ENCODE measurements around the gene SLC13A1. TPM values are rescaled to one million over a fixed set of nuclear protein-coding genes. Genes with fewer than 3 reads are reported as not detected.
A peak's percentile ranks its signal among the peaks of the same experiment; 100 is the strongest.
"Not testable (repeated sequence)": the region's sequence is repeated elsewhere in the genome, so short reads cannot be mapped to it uniquely, and the experiment has no call there.

SLC13A1 gene
- total RNA-seq, 1 experiment from 2014 or later: not detected

DNA sequence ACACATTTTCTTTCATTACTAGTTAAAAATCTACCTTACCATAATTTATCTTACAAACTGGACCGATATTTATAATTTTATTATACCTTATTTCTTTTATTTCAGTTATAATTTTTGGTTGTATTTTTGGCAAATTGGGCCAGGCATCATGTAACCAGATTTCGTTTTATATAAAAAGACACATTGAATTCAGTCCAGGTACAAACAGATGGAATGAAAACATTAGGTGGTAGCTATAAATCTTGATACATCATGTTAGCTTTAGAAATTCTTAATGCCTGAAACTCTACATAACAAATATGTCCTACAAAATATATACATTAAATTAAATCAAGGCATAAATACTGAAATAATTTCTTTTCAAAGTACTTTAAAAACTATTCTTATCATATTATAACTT, 73.1 kb downstream of the SLC13A1 start:
- no peak for DNase-seq (ENCODE audit: low read depth)

DNA sequence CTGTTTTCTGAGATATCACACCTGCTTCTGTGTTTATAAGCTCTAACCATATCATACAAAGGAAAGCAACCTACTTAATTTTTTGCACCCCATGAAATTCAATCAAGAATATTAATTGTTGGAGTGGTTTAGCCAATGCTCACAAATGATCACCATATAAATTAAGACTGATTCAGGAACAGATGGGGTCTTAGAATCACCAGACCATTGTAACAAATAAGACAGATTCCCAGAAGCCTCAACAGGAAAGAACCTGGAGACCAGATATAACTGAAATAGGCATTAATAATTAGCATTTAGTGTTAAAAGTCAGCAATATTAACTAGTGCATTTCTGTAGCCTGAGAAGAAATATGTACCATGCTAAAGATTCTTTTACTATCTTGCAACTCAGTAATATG, 73.6 kb downstream of the SLC13A1 start:
- no peak for DNase-seq (ENCODE audit: low read depth)

DNA sequence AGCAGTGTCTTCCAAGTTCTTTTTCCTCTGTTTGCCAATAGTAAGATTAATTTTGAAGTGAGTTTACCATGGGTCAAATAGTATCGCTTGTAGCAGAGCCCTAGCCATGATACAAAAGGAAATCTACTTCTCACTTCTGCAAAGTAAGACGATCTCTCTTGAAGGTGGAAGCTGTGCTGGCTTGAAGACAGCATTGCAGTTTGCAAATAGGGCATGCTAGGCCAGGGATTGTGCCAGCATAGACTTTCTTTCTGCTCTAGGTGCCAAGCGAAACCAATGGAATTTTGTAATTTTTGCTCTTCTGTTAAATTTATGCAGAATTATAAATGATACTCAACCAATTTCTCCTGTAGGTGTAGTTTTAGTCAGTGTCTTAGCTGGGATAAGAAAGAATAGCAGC, 74.5 kb downstream of the SLC13A1 start:
- no peak for DNase-seq (ENCODE audit: low read depth)

DNA sequence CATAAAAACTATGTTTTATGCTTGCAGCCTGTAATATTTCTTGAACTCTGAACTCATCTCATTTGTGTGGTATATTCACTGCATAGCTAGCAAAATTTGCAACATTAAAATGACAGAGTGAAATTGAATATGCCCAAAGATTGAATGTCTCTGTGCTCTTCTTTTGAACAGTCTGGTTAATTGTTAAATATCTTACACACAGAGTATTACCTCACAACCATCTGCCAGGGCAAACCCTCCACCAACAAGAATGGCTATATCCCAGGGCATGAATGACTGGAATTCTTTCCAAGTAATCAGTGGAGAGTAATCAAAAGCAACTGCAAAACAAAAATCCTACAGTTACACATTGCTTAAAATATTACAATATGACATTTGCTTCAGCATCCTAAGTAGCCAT, 76.9 kb downstream of the SLC13A1 start:
- no peak for DNase-seq (ENCODE audit: low read depth)

DNA sequence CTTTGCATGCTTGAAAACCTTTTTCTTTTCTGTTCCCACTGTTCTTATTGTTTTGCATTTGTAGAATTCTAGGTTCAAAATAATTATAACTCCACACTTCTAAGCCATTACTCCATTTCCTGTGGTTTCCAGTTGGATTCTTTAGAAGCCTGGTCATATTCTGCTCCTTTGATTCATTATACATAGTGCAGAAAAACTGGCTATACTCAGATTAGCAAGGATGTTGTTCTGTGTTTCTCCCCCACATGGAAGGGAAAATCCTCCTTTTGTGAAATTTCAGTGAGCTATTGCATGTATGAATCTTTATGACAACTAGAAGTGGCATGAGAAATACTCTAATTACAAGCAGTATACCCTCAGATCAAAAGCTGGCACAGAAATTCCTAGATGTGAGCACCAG, 79.5 kb downstream of the SLC13A1 start:
- peak; percentile 84 for DNase-seq (ENCODE audit: low read depth)

DNA sequence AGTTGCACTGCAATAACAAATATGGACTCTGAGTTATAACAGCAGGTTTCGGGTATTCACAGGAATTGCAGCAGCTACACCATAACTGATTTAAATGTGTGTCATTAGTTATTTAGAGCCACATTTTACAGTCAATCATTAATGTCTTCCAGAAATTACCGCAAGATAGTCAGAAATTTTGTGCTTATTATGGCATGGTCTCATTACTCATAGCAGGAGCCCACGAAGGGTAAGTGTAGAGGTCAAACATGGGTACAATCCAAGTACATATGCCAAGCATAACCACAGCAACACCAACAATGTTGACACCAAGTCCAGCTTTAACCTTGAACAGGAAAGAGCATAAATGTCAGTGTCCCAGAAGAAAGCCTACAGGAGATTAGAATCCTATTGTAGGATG, 84.4 kb downstream of the SLC13A1 start:
- peak; percentile 3 for DNase-seq (ENCODE audit: low read depth)

DNA sequence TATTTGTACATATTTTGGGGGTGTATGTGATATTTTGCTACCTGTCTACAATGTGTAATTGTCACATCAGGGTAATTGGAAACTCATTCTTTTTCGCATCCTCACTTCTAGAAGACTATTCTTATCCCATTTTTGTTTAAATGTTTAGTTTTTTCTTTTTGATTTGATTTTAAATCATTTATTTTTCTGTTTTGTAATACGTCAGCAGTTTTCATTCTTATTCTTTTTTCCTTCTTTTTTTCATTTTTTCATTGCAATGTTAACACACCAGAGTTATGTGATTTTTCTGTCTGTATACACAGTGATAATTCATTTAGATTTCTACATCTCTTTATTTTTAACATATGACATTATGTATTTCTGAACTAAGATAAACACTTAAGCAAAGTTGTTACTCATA, 85.5 kb downstream of the SLC13A1 start:
- no peak for DNase-seq (ENCODE audit: low read depth)

DNA sequence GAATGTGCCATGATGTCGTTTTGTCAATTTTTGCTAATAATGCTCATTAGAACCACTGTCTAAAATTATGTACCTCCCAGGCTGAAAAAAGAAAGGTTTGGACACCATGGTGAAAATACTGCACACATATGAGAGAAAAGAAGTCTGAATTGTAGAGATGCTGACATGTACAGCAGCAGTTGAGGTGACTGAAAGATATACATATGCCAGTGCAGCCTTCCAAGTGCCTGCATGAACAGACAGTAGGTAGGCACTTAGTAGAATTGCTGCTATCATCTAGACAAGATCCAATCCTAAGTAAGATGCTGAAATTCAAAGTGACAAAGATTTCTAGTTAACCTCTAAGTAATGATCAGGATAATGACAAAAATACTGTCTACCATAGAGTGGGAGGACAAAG, 86.9 kb downstream of the SLC13A1 start:
- no peak for DNase-seq (ENCODE audit: low read depth)

DNA sequence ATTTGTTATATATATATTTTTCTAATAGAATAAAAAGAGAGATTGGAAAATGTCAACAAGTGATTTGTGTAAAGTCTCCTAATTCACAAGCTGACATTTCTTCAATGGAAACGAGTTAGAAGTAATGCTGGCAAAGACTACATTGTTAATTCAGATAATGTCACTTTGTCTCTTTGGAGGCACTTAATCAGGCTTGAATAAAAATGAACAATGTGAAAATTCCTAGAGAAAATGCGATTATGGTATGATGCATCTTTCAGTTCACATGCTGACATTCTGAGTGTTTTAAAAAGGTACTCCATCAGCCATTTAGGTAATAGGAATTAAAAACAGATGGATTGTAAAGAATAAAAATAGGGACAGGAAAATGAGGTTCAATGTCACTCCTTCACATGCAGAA, 100.1 kb downstream of the SLC13A1 start:
- no peak for DNase-seq (ENCODE audit: low read depth)

DNA sequence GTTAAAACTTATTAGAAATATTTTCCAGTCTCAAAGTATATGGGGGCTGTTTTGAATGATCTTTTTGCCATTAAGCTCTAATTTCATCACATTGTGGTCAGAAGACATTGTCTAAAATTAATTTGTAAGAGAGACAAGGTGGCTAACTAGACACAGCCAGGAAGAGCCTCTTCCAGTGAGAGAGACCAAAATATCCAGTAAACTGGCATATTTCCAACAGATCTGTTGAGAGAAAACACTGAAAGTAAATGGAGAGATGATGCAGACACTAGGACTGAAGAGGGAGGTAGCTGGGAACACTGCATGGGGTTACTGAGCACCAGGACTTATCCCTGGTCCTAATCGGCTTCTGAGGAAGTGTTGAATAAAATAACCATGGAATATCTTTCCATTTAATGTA, 102.8 kb downstream of the SLC13A1 start:
- DNase-seq (ENCODE audit: low read depth): no peak

DNA sequence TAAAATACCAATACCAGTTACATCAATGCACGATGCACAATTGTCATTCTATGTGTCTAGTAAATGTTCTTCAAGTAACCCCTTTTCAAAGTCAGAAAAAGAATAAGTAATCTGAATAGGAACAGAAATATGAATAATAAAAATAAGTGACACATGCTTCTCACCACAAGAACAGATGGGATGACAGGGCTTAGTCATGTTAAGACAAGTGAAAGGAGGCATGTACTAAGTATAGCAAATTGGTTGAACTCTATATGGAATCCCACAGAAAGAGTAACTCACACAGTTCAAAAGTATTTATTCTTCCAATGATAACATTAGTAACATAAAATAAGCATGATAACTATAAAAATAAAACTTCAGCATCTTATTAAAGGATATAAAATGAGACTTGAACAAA, 103.3 kb downstream of the SLC13A1 start:
- peak; percentile 37 for DNase-seq (ENCODE audit: low read depth)

DNA sequence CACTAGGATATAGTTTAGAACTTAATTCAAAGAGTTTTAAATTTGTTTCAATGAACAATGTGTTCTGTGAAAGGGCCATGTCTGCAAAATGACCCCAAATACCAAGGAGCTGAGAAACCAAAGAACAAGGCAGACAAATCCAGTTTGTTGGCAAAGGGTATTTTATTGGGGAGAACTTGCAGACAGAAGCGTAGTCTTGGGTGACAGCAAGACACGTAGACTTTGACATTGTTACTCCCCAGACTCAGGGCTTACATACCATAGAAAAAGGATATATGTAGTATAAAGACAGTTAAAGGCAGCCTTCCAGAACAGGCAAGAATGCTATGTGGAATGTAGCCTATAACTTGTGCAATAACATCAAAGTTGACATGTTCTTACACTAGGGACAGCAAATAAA, 109.3 kb downstream of the SLC13A1 start:
- DNase-seq (ENCODE audit: low read depth): no peak

DNA sequence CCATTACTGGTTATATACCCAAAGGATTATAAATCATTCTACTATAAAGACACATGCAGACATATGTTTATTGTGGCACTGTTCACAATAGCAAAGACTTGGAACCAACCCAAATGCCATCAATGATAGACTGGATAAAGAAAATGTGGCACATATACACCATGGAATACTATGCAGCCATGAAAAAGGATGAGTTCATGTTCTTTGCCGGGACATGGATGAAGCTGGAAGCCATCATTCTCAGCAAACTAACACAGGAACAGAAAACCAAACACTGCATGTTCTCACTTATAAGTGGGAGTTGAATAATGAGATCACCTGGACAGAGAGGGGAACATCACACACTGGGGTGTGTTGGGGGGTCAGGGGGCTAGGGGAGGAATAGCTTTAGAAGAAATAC, 112.9 kb downstream of the SLC13A1 start:
- not testable (repeated sequence) for DNase-seq (ENCODE audit: low read depth)

DNA sequence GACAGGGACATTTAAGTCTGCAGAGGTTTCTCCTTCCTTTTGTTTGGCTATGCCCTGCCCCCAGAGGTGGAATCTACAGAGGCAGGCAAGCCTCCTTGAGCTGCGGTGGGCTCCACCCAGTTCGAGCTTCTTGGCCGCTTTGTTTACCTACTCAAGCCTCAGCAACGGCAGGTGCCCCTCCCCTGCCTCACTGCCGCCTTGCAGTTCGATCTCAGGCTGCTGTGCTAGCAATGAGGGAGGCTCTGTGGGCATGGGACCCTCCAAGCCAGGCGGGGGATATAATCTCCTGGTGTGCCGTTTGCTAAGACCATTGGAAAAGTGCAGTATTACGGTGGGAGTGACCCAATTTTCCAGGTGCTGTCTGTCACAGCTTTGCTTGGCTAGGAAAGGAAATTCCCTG, 114.9 kb downstream of the SLC13A1 start:
- DNase-seq (ENCODE audit: low read depth): not testable (repeated sequence)

DNA sequence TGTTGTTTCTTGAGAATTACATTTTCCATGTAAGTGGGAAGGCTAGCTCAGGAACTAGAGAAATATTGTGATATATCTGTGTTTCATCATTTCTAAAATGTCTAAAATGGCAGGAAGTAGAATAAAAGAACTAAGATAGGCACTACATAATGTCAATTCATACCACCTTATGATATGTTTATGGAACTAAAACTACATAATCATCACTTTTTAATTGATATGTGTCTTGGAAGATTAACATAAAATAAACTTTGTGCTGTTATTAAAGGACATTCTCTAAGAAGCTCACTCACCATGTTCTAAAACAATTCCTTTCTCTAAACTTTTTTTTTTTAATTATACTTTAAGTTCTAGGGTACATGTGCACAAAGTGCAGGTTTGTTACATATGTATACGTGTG, 120.7 kb downstream of the SLC13A1 start:
- no peak for DNase-seq (ENCODE audit: low read depth)

DNA sequence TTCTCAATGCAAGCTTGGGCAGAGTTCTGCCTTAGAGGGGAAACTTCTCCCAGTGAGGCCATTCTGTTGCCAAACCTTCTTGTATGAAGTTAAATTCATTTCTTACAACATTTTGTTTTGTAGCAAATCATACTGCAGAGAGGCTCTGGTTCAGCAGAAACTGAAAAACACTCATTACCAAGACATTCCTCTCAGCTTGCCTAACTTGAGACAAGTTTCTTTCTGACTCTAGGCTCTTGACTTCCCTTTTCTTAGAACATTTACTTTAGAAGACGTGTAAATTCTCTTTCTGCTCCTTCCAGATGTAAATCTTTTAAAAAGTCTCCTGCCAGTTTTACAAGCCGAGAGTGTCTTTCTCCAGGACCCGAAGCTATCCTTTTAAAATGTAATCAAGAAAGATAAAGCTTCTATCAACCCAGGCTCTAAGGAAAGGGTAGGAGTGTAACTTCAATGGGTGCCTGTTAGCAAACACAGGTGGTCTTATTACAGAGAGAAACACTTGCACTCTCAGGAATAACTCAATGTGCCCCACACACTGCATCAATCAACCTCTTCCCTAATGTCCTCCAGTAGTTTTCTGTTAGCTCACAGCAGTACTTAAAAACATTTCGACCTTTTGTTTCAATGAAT, 123.8 kb downstream of the SLC13A1 start:
- no peak for DNase-seq (ENCODE audit: low read depth)

DNA sequence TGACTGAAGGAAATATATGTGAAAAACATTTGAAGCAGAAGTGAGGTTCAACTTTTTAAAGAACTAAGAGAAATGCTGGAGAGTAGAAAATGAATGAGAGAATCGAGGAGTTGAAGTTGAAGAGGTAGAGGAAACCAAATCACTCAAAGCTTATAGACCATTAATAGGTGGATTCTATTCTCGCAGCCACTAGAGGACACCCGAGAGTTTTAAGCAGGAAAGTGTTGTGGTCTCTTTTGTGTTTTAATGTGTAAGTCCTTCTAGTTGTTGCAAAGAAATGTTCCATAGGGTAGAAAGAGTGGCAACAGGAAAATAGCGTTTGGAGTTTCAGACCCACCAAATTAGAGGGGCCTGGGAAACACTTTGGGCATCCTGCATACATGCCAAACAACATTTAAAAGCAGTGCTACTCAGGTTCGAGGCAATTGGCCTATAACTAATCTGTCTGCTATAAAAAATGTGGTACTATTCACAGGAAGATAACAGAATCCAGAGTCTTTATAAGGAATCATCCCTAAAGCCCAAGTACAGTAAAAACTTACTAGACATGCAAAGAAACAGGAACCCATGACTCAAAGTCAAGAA, 129.0 kb downstream of the SLC13A1 start:
- DNase-seq (ENCODE audit: low read depth): peak; percentile 48

DNA sequence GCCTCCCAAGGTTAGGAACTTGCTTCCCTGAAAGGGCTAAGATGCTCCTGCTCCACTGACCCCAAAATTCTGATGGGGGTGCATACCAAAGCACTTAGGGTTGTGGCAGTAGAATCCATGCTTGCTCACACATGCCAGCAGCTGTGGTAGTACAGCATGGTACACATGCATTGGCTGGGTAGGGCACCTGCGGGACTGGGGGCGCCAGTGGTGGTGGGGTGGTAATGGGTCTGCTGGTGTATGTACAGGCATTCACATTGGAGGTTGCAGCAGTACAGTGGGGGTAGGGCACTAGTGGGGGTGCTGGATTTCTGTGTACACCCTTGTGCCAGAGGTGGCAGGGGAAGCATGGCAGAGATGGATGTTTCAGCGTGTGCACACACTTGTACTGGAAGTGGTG, 132.0 kb downstream of the SLC13A1 start:
- DNase-seq (ENCODE audit: low read depth): no peak

Other genes starting within 250 kb of the SLC13A1 start
- not detected in 2 replicates for gene TAS2R16, start 204.3 kb downstream of the SLC13A1 start, total RNA-seq (2014; rRNA removed; shearing (Covaris generic))